SH-SY5Y (cell line): ENCODE data around the gene ZP4.

ENCODE experiments used
- GATA2 ChIP-seq: IDR thresholded peaks from 2 replicates; pipeline ENCODE4 v1.6.1; 2011; ENCODE audit warnings: mild to moderate bottlenecking, low read depth, low read length
- GATA3 ChIP-seq: IDR thresholded peaks from 2 replicates; pipeline ENCODE4 v1.6.1; 2011; ENCODE audit warnings: low read depth, mild to moderate bottlenecking, low read length, moderate library complexity

DNA sequence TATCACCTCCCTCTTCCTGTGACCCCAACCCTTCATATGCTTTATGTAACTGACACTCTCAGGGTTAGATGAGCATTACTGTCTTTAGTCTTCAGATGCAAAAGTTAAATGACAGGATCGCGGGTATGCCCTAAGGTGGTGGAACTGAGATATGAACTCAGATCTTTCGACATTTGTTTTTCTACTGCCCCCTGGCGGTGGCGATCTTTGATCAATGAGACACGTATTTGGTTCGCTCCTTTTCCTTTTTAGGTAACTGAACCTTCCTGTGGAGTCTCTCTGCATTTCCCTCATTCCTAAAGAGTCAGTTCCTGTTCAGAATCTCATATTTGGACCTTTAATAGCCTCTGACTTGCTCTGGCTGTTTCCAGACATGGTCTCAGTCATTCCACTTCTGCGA lies 47.8 kb upstream of the ZP4 start:
- no peak for TF ChIP-seq GATA2
- no peak for TF ChIP-seq GATA3
